ENCODE data around the gene CER1.

Gene CER1, protein sequence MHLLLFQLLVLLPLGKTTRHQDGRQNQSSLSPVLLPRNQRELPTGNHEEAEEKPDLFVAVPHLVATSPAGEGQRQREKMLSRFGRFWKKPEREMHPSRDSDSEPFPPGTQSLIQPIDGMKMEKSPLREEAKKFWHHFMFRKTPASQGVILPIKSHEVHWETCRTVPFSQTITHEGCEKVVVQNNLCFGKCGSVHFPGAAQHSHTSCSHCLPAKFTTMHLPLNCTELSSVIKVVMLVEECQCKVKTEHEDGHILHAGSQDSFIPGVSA

DNA sequence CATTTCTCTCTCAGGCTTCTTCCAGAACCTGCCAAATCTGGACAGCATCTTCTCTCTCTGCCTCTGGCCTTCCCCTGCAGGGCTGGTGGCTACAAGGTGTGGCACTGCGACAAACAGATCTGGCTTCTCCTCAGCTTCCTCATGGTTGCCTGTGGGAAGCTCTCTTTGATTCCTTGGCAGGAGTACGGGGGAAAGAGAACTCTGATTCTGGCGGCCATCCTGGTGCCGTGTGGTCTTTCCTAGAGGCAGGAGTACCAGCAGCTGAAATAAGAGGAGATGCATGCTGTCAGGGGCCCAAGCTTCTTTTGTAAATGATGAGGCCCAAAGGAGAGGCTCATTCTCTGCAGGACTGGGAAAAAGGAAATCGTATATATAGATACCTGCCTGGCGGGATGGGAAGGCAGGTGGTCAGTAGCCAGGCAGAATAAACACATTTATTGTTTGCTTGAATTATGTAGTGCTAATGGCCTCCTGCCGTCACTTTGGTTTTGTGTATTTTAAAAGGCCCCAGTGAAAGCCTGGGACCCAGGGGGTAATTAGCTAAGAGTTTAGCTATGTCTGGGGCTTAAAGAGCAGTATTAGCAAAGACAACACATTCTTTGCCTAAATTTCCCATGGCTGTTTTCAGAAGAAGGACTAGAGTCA lies at the start of gene CER1:
Gene CER1, minus strand, starts transcription at position 343 of the 645 bp plus-strand sequence. Its CDS starts 61 bp downstream, at position 282.
- no peak for DNase-seq

DNA sequence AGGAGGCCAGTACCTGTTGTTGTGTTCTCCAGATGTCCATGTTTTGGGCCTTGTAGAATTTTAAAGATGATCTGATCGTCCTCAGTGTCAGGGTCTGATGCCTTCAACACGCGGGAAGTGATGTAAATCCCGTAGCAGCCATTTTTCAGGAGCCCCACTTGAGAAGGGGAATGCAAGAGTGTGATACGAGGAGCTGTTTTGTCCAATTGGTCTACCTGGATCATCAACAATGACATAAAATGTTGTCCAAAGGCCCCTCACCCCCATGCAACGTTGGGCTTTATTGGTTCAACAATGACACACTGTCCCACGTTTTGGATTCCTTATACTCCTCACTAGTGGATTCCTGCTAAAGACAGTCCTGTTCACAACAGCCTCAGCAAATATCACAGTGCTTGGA lies 48.1 kb upstream of the CER1 start:
- DNase-seq: no peak

DNA sequence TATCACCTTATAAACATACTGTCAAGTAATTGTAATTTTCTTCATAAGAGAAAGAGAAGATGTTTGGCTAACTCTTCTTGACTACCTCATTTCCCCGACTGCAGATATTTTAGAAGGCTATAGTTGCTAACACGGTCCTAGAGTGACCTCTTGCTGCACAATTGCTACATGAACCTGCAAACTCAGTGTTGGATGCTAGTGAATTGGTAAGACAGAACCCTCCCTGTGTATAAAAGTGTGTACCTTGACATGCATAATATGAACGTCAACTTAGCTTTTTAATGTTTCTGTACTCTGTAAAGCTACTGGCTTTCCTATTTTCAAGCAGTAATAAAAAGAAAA lies 46.7 kb upstream of the CER1 start:
- peak; percentile 50 for DNase-seq

DNA sequence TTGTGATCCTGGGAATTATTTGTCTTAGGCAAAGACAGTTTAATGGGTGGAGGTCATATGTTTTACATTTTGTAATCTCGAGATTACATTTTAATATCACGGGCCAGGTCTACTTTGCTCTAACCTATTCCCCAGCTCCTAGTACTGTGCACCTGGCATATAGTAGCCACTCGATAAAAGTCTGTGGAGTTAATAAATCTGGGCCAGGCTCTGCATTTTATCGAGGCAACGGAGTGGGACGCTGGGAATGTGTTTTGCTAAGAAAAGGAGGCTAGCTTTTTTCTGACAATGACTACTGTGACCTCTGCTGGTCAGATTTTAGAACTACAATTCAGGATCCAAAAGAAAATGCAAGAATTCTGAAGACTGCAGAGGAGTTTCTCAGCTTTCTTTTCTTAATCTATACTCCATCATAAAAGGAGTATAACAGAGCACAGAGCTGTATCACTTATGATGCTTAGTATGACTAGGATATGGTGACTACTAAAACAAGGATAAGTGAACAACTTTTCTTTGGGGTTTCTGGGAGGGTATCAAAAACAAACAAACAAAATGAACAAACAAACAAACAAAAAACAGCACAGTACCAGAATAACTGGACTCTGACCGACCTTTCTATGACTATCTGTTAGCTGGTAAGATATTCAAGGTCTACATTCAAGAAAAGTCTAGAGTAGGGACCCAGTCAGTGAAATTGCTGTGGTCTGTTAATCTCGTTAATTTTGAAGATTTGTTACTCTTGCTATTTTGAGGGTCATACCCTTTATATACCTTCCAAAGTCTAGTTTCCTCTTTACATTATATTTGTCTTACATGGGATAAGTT lies 46.1 kb upstream of the CER1 start:
- DNase-seq: peak; percentile 69

DNA sequence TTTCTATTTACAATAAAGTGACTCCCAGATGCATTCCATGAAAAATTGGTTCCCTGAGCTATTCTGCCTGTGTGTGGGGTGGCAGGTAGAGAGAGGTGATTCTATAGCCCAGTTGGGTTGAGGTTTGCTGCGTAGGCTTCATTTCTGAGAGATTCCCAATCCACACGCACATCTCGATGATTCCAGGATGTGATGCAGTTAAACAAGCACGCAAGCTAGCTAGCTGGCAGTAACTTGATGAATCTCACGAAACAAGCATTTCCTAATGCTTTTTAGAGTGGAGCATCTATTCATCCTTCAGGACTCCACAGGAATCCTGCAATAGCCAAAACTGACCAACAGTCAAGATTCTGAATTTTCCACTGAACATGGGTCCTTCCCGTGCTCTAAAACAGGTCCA lies 43.8 kb upstream of the CER1 start:
- DNase-seq: no peak

DNA sequence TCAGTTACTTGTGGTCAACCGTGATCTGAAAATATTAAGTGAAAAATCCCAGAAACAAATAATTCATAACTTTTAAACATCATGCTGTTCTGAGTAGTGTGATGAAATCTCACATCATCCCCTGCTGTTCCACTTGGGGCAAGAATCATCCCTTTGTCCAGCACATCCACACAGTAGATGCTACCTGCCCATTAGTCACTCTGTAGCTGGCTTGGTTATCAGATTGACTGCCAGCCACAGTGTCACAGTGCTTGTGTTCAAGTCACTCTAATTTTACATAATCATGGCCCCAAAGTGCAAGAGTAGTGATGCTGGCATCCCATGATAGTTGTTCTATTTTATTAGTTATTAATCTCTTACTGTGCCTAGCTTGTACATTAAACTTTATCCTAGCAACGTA lies 39.1 kb upstream of the CER1 start:
- no peak for DNase-seq

DNA sequence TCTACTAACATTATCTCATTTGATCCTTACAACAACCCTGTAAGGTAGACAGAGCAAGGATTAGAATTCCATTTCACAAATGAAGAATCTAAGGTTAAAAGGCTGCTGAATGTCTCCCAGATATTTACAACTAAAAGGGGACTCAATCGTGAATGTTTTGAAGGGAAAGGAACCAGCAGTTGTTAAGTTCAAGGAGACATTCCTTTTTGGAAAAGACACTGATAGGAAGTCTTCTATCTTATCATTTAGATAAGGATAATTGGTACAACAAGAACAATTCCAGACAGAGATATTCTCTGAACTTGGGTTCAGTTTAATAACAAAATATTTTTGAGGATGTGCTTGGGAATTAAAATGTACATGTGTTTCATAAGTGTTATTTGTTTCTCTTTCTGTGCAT lies 37.5 kb upstream of the CER1 start:
- DNase-seq: no peak

DNA sequence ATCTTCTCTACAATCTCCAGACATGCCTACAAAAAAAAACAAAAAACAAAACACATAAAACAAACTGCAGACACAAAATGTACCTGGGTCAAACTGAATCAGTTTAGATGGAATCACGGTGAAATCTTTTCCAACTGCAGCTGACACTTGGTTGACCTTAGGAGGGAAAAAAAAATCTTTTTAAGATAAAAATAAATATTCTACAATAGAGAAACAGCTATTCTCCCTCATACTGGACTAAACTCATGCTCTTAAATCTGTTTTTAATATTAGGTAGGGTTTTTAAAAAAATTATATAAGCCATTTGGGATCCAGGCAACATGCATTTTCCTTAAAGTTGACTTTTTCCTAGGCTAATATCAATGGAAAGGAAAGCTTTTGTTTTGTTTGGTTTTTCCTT lies 33.8 kb upstream of the CER1 start:
- DNase-seq: no peak

DNA sequence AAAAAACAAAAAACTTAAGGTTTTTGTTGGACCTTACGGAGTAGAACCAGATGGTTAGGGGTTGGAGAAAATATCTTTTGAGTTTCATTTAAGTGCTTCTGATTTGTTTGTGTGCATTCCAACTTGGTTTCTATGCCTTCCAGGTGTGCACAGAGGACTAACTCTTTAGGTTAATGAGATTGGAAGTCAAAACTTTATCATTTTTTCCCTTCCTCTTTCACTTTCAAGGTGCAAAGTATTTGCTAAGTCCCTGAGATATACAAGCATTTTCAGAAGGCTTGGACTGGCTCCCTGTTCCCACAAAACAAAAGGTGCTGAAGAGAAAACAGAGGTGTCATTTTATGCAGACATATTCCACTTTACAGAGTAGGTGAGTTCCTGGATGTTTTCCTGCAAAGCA lies 30.3 kb upstream of the CER1 start:
- DNase-seq: no peak

DNA sequence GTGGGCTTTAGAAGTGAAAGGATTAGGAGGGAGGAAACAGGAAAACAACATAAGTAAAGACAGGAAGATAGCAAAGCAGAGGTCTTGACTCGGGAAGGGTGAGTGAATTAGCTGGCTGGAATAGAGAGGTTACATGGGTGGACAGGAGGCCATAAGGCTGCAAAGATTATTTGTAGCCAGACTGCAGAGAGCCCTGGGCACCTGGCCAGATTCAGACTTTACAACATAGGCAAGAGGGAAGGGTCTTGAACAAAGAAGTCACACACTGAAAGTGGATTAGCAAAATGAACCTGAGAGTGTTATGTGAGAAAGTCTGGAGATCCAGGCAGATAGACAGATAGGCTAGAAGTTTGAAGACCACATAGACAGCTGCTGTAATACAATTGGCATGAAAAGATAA lies 29.7 kb upstream of the CER1 start:
- DNase-seq: peak; percentile 14

DNA sequence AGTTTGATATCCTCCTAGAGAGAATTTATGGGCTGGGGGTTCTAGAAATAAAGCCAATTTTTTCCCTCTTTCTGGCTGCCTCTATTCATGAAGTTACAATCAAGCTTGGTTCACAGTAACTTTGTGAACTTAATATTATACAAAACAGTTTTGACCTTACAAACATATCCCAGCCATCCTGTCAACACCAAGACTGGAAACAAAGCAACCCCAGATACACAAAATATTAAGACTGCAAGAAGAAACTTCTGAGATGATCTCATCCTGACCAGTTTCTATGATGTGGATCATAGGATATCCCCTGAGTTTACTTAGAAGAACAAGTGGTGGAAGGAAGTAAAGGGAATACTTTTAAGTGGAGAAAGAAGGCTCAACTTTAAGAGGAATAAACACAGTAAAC lies 28.3 kb upstream of the CER1 start:
- no peak for DNase-seq

DNA sequence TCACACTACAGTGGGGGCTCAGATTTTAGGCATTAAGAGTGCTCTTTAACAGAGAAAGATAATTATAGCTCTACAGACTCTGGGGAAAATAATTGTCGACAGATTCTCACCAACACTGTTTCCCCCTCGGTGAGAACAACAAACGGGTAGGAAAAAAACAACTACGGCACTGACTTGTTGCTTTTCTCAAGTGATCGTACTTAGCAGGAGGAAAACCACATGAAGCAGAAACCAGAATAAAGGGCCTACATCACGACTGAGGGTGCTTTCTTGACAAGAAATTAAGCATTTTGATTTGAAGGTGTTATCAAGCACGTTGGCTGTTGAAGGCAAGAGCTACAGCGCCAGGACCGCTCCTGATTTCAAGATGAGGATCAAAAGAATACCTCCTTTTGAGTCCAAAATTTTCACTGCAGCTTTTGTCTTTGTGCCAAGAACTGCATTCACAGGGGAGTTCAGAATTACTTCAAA lies 27.2 kb upstream of the CER1 start:
- DNase-seq: no peak

DNA sequence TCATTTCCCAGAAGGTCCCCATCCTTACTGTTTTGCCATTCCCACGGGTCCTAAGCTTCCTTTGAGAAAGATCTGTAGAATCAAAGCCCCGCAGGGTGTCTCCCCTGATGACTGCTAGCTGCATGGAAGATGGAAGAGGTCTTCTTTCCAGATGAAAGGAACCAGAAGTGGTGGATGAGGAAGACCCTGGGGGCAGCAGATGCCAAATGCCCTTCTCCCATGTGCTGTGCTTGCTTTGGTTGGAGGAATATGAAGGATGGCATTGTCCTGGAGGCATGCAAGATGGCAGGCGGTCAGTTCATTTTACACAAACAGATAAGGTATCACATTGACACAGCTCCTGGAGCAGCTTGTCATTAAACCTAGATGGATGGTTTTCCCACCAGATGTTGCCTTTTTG lies 25.8 kb upstream of the CER1 start:
- DNase-seq: no peak

DNA sequence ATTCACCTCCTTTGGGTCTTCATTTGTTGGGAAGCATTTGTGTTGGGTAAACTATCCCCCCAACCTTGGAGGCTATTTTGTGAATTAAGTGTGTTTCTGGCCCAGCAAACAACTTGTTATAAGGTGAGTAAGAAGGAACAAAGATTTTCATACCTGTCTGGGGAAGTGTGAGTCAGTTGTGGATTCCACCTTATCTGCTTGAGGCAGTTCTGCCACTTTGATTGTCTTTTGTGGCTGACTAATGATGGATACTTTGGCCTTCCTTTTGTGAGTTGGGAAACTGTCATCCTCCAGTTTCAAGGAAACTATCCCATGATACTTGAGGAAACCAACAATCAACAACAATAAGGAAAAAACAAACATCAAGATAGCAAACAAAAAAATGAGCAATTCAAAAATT lies 24.6 kb upstream of the CER1 start:
- no peak for DNase-seq

DNA sequence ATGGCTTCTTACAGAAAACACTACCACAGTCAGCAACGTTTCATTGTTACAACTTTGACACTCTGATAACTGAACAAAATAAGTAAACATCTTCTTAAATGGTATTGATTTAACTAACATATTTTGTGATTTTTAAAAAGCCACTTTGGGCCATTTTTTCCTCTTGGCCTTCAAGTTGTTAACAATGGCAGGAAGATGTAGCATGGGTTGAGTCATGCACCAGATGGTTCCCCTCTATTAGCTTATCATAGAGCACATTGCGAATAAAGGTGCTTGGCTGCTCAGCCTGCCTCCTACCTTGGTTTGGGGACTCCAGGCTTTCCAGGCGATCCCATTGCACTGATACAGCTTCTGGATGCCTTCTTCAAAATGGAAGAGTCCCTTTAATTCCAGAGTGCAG lies 24.1 kb upstream of the CER1 start:
- DNase-seq: no peak

DNA sequence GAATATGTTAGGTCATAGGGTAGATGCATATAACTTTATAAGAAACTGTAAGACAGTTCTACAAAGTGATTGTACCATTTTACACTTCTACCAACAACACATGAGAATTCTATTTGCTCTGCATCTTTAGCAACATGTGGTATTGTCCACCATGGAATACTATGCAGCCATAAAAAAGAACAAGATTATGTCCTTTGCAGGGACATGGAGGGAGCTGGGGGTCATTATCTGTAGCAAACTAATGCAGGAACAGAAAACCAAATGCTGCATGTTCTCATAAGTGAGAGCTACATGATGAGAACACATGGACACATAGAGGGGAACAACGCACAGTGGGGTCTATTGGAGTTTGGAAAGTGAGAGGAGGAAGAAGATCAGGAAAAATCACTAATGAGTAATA lies 22.2 kb upstream of the CER1 start:
- DNase-seq: no peak

DNA sequence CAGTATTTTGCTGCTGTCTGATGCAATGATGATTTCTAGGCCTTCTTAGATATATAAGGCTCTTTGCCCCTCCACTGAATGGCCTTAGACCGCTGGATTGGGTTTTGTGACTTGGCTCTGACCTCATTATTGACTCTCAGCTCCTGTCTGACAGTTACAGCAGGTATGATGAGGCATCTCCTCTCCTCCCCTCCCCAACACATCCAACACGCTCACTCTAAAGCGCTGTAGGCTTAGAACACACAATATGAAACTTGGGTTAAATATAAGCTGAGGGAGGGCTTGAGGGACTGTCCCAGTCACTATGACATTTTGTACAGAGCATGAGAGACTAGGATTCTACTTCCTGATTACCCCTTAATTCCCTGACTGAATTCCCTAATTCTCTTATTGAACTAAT lies 18.8 kb upstream of the CER1 start:
- DNase-seq: no peak

DNA sequence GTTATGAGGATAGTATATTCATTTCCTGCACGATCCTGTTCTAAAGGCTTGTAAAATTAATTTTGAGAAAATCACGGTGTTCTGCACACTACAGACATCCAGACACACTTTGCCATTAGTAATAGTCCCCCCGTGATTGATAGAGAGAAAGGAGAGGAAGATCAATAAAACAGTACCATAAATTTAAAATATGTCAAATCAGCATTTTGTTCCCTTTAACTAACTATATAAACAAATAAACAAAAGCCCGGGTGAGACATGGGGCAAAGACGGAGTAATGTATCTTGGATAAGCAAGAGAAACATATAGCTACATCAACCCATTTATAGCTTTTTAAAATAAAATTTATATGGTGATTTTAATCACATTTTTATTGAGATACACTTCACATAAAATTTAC lies 10.6 kb upstream of the CER1 start:
- DNase-seq: no peak

DNA sequence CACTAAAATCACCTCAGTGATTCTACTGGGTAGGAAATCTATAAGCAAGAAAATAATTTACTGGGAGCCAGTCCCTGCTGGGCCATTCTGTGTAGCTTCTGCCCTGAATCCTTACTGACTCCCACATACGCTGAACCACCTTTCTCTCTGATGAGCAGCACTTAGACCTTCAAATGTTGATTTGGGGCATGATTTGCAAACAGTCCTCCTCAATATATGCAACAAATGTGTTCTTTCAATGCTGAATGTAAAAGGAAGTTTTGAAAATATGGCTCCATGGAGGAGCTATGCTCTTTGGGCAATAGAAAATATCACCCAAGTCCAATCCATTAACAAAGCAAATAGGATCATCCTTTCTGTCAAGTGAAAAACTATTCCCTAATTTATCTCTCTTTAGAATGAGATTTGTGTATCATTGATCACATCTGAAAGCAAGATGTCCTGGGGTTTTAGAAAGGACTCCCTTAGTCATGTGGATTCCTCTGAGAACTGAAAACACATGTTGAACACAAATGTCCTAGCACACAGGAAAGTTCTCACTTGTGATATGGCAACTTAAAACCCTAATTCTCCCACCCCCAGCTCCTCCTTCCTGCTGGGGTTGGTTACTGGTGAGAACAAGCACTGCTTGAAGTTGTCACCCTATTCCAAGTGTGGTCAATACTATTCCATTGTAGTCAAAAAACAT lies 8.9 kb upstream of the CER1 start:
- DNase-seq: no peak

DNA sequence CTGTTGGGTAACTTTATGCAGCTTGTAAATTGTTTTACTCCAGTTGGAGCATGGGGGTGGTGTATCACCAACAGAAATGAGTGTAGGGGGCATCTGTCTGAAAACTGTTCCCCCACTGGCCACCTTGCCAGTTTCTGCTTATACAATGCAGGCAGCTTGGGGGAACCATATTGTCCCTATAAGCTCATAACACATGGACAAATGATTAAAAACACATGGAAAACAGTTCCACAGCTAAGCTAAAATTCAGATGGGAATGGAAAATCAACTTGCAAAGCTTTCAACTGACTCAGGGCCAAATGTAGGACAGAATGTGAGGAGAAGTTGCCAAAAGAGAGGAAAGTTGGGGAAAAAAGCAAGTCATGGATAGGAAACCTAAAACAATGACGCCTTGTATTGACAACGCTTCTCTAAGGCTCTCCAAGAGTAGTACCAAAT lies 7.9 kb upstream of the CER1 start:
- DNase-seq: no peak

DNA sequence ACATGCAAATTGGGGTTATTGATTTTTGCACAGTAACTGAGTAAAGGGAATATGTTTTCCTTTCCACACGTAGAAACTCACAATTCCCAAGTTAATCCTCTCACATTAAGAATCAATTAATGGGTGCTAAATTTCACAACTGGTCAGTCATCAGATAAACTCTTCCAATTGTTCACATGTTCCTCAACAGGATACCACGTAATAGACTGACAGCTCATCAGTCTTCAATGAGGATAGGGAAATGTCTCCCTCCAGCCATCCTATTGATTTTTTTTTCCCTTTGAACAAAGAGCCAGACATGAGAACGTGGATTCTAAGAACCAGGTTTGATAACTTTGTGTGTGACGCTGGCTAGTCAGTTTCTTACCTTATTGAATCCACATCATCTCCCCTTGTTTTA lies 768 bp upstream of the CER1 start:
- DNase-seq: no peak

DNA sequence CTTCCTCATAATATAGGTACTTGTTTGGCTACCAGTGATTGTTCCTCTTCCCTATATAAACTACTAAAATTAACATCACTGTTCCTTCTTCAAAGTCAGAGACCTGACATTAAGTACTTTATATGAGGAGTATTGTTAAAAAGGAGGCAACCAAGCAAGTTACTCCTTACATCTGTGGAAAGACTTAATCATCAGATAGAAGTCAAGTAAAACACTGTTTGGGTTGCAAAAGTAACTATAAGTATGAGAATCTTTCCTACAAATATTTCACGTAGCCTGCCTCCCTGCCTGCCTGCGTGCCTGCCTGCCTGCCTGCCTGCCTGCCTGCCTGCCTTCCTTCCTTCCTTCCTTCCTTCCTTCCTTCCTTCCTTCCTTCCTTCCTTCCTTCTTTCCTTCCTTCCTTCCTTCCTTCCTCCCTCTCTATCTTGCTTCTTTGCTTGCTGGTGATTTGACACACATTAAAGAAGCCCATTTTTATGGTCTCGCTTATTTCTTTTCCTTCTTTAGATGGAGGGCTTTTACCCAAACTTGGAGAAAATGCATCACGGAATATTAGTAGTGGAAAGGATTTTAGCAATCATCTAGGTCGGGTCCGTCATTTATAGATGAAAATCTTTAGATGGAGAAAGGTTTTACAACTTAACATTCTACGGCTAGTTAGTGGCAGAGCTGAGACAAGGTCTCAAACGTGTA lies 3.2 kb downstream of the CER1 start:
- DNase-seq: no peak

DNA sequence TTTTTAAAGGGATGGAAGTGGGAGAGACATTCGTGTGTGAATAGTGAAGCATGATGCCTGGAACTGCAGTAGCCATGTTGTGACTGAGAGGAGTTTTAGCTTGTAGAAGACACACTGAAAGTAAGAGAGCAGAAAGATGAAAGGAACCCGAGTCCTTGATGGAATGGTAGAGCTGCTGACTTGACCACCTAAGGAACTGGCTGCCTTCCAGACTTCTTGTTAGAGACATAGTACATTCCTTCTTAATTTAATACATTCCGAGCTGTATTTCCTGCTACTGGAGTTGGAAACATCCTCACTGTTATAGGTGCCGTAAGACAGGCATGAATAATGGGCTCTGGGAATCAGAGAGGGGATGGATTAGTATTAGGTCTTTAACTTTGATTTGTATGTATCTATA lies 7.4 kb downstream of the CER1 start:
- no peak for DNase-seq
